Stimulated activated CD4-positive, alpha-beta T cell treated with anti-CD3 and anti-CD28 coated beads, TNF-alpha, amount 100 ng/mL, for 1 hour (primary cell): ENCODE data around the gene EAF1.
"Not testable (repeated sequence)": the region's sequence is repeated elsewhere in the genome, so short reads cannot be mapped to it uniquely, and the experiment has no call there.

Source experiments
- DNase-seq, 3 donors: peaks; one replicate each; pipeline ENCODE4 v3.0.0-alpha.2; 2020; ENCODE audit warnings: low read depth in 3 of 3, low spot score in 1 of 3

The EAF1 gene

GRCh38 chr3:15451216-15452113 lies 24.1 kb downstream of the EAF1 start:
- no peak for DNase-seq

GRCh38 chr3:15452156-15452555 lies 24.8 kb downstream of the EAF1 start:
- no peak for DNase-seq

GRCh38 chr3:15452961-15453360 lies 25.6 kb downstream of the EAF1 start:
- no peak for DNase-seq

- DNase-seq: no peak
These were observed 26.1 kb downstream of the EAF1 start for GRCh38 chr3:15453501-15453900.

GRCh38 chr3:15453991-15454625 lies 26.7 kb downstream of the EAF1 start:
- no peak for DNase-seq

- no peak for DNase-seq
These were observed 27.6 kb downstream of the EAF1 start for GRCh38 chr3:15454965-15455364.

GRCh38 chr3:15455756-15456155 lies 28.4 kb downstream of the EAF1 start:
- DNase-seq: no peak

- no peak for DNase-seq
These were observed 28.9 kb downstream of the EAF1 start for GRCh38 chr3:15456321-15456720.

- not testable (repeated sequence) for DNase-seq
These were observed 29.5 kb downstream of the EAF1 start for GRCh38 chr3:15456915-15457314.

- DNase-seq: no peak
These were observed 30.9 kb downstream of the EAF1 start for GRCh38 chr3:15458212-15458780.

GRCh38 chr3:15460891-15461531 lies 33.6 kb downstream of the EAF1 start:
- DNase-seq: no peak

- DNase-seq: no peak
These were observed 35.1 kb downstream of the EAF1 start for GRCh38 chr3:15462451-15462850.

GRCh38 chr3:15465876-15466585 lies 38.6 kb downstream of the EAF1 start:
- DNase-seq: no peak

- DNase-seq: no peak
These were observed 40.1 kb downstream of the EAF1 start for GRCh38 chr3:15467227-15468181.

GRCh38 chr3:15470261-15470660 lies 42.9 kb downstream of the EAF1 start:
- no peak for DNase-seq

- DNase-seq: no peak
These were observed 43.5 kb downstream of the EAF1 start for GRCh38 chr3:15470849-15471248.

- DNase-seq: no peak
These were observed 44.5 kb downstream of the EAF1 start for GRCh38 chr3:15471861-15472260.

- no peak for DNase-seq
These were observed 47.8 kb downstream of the EAF1 start for GRCh38 chr3:15475161-15475560.

GRCh38 chr3:15476378-15476777 lies 49.0 kb downstream of the EAF1 start:
- no peak for DNase-seq
